ENCODE data around the gene TMEM31.

The TMEM31 gene

GRCh38 chrX:103710609-103711008 is at the start of gene TMEM31:
TSS of gene TMEM31 (plus strand) at chrX:103710909. CDS start at chrX:103712259, 1,350 bp downstream.
- DNase-seq (ENCODE audit: low read depth in 2 of 2), result no peak

- no peak for DNase-seq (ENCODE audit: low read depth in 2 of 2)
These were observed 46.5 kb upstream of the TMEM31 start for GRCh38 chrX:103663981-103664762.

- DNase-seq (ENCODE audit: low read depth in 2 of 2), result no peak
These were observed 44.3 kb upstream of the TMEM31 start for GRCh38 chrX:103666202-103667107.

- no peak for DNase-seq (ENCODE audit: low read depth in 2 of 2)
These were observed 41.0 kb upstream of the TMEM31 start for GRCh38 chrX:103669745-103670144.

- DNase-seq (ENCODE audit: low read depth in 2 of 2), result no peak
These were observed 35.9 kb upstream of the TMEM31 start for GRCh38 chrX:103674531-103675454.

- DNase-seq (ENCODE audit: low read depth in 2 of 2), result no peak
These were observed 32.3 kb upstream of the TMEM31 start for GRCh38 chrX:103678199-103678993.

- DNase-seq (ENCODE audit: low read depth in 2 of 2), result no peak
These were observed 29.3 kb upstream of the TMEM31 start for GRCh38 chrX:103681443-103681842.

GRCh38 chrX:103685396-103685795 is 25.3 kb upstream of the TMEM31 start:
- DNase-seq (ENCODE audit: low read depth in 2 of 2), result no peak

GRCh38 chrX:103686199-103687072 is 24.3 kb upstream of the TMEM31 start, which contains the start of gene MORF4L2:
TSS of gene MORF4L2 (minus strand) at chrX:103686699. CDS start at chrX:103677027, 9,672 bp downstream.
- peak; percentile 66 to 87 for DNase-seq (ENCODE audit: low read depth in 2 of 2)

GRCh38 chrX:103687073-103687695 is 23.5 kb upstream of the TMEM31 start:
- DNase-seq (ENCODE audit: low read depth in 2 of 2), result peak; percentile 75 to 76

- peak in 1 of 2 donors; percentile 10 for DNase-seq (ENCODE audit: low read depth in 2 of 2)
These were observed 23.0 kb upstream of the TMEM31 start for GRCh38 chrX:103687696-103688201.

- no peak for DNase-seq (ENCODE audit: low read depth in 2 of 2)
These were observed 21.8 kb upstream of the TMEM31 start for GRCh38 chrX:103688946-103689345.

GRCh38 chrX:103691059-103691458 is 19.6 kb upstream of the TMEM31 start:
- DNase-seq (ENCODE audit: low read depth in 2 of 2), result no peak

GRCh38 chrX:103697687-103698086 is 13.0 kb upstream of the TMEM31 start:
- DNase-seq (ENCODE audit: low read depth in 2 of 2), result no peak

- DNase-seq (ENCODE audit: low read depth in 2 of 2), result no peak
These were observed 11.5 kb upstream of the TMEM31 start for GRCh38 chrX:103699243-103699642.

- no peak for DNase-seq (ENCODE audit: low read depth in 2 of 2)
These were observed 5.8 kb upstream of the TMEM31 start for GRCh38 chrX:103704863-103705262.

GRCh38 chrX:103716962-103717361 is 6.3 kb downstream of the TMEM31 start:
- DNase-seq (ENCODE audit: low read depth in 2 of 2), result no peak

GRCh38 chrX:103718120-103718519 is 7.4 kb downstream of the TMEM31 start:
- no peak for DNase-seq (ENCODE audit: low read depth in 2 of 2)

- no peak for DNase-seq (ENCODE audit: low read depth in 2 of 2)
These were observed 11.8 kb downstream of the TMEM31 start for GRCh38 chrX:103722505-103722904.
